ENCODE measurements around the gene SLC18A3.

SLC18A3 gene

DNA sequence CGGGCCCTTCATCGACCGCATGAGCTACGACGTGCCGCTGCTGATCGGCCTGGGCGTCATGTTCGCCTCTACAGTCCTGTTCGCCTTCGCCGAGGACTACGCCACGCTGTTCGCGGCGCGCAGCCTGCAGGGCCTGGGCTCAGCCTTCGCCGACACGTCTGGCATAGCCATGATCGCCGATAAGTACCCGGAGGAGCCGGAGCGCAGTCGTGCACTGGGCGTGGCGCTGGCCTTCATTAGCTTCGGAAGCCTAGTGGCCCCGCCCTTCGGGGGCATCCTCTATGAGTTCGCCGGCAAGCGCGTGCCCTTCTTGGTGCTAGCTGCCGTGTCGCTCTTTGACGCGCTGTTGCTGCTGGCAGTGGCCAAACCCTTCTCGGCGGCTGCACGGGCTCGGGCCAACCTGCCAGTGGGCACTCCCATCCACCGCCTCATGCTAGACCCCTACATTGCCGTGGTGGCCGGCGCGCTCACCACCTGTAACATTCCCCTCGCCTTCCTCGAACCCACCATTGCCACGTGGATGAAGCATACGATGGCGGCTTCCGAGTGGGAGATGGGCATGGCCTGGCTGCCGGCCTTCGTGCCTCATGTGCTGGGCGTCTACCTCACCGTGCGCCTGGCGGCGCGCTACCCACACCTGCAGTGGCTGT, 1.2 kb downstream of the SLC18A3 start:
- no peak for DNase-seq (ENCODE audit: low spot score)
- FAIRE-seq, result no peak

DNA sequence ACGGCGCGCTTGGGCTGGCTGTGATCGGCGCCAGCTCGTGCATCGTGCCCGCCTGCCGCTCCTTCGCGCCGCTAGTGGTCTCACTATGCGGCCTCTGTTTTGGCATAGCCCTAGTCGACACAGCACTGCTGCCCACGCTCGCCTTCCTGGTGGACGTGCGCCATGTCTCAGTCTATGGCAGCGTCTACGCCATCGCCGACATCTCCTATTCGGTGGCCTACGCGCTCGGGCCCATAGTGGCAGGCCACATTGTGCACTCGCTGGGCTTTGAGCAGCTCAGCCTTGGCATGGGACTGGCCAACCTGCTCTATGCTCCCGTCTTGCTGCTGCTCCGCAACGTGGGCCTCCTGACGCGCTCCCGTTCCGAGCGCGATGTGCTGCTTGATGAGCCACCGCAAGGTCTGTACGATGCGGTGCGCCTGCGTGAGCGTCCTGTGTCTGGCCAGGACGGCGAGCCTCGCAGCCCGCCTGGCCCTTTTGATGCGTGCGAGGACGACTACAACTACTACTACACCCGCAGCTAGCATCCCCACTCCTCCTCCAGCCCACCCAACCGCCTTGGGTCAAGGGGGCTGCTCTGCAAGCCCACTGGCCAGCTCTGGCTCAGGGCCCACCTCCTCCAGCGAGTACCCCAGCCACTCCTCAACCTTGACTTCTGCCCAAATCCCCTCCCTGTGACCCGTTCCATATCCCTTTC, 1.9 kb downstream of the SLC18A3 start:
- no peak for FAIRE-seq
- DNase-seq (ENCODE audit: low spot score), result no peak

DNA sequence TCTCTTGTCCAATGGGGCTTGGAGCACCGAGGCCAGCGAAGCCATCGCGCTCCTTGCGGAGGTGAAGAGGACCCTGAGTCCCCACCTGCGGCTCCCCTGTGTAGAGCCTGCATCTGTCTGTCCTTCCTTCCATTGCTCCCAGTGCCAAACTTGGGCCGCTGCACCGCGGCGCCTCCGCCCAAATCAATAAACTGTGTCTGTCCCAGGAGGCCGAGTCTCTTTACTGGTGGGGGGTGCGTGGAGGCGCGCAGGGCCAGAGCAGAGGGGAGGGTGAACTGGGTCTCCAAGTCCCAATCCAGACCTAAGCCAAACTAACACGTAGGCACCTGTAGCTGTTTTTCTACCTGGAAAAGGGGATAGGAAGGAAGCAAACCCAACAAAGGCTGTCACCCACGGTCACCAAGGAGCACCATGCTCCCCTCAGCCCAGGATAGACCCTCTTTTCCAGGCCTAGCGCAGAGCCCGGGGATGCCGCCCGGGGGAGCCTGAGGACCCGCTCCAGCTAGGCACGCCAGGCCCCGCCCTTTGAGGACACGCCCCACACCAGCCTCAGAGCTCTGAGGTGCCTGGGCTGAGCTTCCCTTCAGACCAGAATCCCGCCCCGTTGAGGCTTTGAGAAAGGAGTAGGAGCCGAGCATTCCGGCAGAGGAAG, 2.5 kb downstream of the SLC18A3 start:
- no peak for FAIRE-seq
- no peak for DNase-seq (ENCODE audit: low spot score)

DNA sequence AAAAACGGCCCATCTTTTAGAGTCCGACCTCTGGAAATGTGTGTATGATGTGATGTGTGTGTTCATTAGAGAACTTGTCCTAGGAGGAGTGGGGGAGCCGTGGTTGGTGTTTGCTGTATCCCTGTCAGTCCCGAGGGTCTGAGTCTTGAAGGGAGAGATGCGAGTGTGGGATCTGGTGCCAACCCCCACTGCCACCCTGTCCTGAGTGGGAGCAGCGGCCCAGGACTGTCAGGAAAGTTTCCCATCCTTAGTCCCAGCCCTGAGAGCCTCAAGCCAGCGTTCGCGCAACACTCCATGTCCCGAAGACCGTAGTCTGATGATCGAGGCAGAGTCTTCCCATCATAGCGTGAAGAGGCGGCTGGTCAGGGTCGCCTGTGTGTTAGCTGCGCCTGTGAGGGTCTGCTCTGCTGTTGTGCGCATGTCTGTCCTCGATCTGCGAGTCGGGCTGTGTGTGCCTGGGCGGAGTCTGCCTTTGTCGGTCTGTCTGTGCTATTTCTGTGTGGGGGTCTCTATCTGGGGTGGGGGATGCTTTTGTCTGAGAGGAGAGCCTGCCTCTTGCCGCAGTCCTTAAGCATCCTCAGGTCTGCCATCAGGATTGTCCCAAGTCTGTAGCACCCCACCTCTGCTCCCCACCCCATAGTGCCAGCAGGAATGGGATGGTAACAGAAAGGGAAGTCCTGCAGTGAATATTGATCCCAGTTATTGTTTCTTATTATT, 3.2 kb downstream of the SLC18A3 start:
- DNase-seq (ENCODE audit: low spot score), result no peak
- no peak for FAIRE-seq

DNA sequence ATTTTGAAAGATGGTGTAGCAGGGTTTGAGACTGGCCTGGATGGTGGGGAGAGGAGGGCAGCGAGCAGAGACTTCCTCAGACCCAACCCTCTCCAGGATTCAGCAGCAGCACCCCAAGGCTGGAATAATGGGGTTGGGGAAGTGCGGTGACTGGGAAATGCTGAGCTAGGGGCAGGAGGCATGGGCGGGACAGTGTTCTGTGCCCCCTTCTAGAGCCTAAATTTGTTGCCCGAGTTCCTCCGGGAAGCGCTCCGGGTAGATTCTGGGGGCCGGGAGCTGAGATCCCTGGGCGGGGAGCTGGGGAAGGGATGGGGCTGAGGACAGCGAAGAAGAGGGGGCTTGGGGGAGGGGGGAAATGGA, 3.8 kb downstream of the SLC18A3 start, which contains the start of gene CHAT:
Gene CHAT, plus strand, starts transcription at position 156 of the 360 bp plus-strand sequence. Its CDS starts 153 bp downstream, at position 309.
- no peak for DNase-seq (ENCODE audit: low spot score)
- FAIRE-seq, result no peak

DNA sequence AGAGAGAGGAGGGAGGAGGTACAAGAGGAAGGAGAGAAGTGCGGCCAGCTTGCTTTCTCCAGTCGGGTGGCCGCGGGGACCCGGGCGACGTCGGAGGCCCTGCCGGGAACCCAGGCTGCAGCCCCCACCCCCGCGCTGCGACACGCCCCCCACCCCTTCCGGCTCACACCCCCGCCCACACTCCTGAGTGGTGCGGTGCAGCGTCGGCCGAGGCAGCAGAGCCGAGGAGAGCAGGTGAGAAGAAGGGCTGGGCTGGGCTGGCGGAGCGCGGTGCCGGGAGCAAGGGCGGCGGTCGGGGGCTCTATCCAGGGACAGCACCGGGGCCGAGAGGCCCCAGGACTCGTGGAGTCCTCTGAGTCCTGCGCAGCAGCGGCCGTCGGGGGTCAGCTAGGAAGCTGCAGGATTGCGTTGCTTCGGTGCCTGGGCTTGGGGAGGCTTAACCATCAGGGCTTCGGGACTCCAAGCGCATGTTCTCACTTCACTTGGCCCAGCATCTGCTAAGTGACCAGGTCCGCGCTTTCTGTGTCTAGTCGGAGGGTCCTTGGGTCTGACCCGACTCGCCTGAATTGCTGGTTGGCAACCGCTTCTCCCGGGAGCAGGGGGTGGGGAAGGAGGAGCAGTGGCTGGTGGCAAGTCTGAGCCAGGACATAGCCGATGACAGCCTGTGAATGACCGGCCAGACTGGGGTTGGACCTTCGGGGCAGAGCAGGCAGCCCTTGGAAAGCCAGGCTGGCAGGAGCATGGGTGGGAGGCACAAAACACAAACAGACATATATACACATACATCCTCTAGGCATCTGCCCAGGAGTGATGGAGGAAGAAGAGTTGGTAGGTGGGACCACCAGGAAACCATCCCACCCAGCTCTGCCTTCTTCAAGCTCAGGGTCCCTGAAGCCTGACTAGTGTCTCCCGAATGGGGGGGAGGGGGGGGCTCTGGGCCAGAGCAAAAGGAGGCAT, 4.4 kb downstream of the SLC18A3 start:
- DNase-seq (ENCODE audit: low spot score) (no peak), FAIRE-seq (no peak)

DNA sequence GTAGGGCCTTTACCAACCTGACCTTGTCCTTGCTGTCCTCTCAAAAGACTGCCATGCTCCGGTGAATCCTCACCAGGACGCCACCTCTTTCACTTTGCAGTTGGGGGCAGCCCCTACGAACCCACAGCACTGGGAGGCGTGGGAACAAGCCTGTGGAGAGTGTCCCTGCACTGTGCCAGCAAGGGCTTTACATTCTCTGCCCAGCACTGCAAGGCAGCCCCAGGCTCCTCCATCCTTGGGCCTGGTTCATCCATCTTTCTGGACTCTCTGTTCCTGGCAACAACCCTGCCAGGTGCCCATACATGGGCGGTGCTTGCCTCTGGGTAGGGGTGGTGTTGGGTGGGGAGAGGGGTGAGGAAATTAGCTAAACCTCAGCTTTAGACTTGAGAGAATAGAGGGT, 5.1 kb downstream of the SLC18A3 start:
- DNase-seq (ENCODE audit: low spot score), result no peak
- no peak for FAIRE-seq

DNA sequence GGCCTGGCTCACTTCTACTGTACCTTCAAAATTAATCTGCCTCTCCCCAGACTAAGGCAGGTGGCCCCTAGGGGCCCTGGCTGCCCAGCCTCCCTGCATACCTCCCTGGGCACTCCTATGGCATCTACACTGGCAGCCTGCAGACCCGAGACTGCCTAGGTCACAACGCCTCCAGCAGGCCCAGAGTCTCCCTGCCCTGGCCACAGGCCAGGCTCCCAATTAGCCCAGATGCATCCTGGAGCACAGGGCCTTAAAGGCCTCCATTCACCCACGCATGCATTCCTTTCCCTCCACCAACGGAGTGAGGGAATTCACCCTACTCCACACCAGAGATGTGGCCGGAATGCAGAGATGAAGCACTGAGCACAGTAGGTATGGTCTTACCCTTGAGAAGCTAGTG, 5.6 kb downstream of the SLC18A3 start:
- DNase-seq (ENCODE audit: low spot score) (no peak), FAIRE-seq (no peak)

DNA sequence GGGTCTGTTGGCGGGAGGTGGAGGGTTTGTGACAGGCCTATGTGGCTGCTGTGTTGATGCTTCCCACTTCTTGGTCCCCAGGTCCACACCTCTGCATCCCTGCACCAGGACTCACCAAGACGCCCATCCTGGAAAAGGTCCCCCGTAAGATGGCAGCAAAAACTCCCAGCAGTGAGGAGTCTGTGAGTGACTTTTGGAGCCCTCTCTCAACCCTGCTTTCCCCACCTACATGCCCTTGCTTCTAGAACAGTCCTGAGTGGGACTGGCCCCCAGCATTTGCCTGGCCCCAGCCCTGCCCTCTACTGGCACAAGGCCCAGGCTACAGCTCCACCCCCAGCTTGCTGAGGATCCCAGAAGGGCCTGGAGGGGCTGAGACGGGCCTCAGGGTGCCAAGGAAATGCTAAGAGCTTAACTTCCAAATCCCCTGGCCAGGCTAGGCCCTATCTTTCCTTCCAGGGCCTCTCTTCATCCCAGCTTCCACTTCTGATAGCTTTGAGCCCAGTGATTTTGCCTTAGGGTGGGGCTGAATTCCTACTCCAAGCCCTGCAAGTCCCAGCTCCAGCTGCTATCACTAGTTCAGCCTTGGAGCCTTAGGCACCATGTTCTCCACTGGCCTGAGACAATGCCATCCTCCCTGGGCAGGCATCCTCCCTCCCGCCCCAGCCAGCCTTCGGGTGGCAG, 6.5 kb downstream of the SLC18A3 start:
- DNase-seq (ENCODE audit: low spot score) (no peak), FAIRE-seq (no peak)

DNA sequence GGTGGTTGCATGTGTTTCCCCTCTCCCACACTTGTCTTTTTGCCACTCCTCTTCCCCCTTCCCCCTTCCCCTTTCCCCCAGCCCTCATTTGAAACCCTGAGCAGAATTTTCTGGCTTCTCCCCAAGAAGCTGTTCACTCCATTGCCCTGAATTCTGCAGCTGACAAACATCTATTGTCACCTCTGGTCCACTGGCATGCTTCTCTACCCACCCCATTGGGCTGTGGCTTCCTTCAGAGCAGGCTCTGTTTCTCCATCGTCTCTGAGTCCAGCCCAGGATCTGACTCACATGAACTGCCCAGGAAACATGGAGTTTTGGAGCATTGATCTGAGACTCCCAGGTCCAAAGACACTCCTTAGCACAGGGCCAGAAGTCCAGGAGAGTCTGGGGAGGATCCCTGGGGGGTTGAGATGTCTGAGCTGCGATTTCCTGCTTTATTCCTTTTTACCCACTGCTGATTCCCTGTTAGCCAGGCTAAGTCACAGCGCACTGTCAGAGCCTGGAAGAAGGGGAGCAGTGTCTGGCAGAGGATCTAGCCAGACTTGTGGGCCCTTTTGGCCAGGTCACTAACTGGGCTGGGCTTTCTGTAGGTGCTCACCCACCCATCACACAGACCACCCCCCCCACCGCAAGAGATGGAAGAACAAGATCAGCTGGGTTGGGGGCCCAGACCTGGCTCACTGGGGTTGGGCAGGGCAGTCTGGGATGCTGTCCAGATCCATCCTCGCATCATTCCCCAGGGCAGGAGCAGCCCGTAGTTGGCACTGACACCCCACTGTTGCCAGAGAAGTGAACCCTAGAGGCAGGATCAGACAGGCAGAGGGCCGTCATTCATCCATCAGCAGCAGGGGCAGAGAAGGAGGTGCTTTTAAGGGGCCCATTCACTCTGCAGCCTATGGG, 7.3 kb downstream of the SLC18A3 start:
- DNase-seq (ENCODE audit: low spot score), result no peak
- FAIRE-seq, result no peak

DNA sequence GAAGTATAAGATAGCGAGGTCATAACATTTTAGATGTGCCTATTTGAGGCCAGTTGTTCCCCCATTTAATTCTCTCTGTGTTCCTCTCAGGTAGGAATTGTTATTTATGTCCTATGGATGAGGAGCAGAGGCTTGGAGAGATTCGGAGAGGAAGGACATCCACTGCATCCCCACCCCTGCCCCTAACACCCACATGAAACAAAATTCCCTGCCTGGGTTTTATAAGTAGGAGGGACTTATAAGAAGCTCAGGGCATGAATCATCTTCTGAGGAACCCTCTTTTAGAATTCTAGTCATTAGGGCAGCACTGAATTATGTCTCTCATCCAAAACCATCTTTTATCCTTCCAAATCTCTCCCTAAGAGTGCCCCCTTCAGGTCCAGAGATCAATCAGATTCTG, 8.7 kb downstream of the SLC18A3 start:
- no peak for DNase-seq (ENCODE audit: low spot score)
- no peak for FAIRE-seq

DNA sequence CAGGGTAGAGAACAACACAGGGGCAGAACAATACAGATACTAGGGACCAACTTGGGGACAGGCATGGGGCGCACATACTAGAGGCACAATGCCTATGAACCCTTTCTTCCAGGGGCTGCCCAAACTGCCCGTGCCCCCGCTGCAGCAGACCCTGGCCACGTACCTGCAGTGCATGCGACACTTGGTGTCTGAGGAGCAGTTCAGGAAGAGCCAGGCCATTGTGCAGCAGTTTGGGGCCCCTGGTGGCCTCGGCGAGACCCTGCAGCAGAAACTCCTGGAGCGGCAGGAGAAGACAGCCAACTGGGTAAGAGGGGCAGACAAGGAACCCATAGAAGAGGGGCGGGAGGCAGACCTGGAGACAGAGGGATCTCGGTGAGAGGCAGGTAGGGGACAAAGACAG, 9.5 kb downstream of the SLC18A3 start:
- FAIRE-seq, result no peak
- no peak for DNase-seq (ENCODE audit: low spot score)

DNA sequence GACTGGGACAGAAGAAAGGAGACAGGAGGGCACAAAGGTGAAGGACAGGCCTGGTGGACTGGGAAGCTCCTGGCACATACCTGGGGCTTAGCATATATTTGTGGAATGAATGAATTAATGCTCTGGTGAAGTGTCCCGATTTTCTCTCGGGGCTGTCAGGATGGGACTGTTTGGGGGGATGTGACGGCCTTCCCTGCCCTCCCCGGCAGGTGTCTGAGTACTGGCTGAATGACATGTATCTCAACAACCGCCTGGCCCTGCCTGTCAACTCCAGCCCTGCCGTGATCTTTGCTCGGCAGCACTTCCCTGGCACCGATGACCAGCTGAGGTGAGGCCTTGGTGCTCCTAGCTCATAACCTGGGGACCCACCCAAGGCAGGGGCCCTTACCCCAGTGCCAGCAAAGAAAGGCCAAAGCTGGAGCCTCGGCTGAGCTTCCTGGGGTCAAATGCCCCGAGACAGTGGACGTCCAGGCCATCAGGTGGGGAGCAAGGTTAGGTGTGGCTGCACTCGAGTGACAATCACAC, 10.2 kb downstream of the SLC18A3 start:
- FAIRE-seq (no peak), DNase-seq (ENCODE audit: low spot score) (no peak)

DNA sequence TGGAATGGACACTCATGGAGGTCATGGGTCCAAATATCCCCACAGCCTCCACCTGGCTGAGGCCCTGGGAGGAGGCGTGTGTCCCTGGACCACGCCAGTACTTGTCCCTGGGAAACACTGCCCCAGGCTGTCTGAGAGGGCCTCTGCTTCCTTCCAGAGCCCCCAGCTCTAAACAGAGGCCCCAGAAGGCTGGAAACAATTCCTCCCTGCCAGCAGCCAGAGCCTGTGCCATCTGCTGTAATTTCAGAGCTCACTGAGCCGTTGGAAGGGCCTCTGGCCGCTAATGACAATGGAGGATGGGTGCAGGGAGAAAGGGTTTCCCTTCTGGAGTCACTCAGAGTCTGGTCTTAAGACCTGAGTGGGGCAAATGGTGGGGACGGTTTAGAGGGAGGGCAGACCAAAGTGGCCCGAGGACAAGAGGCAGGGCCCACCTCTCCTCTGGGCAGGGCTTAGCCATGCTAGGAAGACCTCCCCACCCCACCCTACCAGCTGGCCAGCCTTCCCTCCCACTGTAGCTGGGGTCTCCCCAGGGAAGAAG, 10.8 kb downstream of the SLC18A3 start:
- no peak for DNase-seq (ENCODE audit: low spot score)
- no peak for FAIRE-seq

DNA sequence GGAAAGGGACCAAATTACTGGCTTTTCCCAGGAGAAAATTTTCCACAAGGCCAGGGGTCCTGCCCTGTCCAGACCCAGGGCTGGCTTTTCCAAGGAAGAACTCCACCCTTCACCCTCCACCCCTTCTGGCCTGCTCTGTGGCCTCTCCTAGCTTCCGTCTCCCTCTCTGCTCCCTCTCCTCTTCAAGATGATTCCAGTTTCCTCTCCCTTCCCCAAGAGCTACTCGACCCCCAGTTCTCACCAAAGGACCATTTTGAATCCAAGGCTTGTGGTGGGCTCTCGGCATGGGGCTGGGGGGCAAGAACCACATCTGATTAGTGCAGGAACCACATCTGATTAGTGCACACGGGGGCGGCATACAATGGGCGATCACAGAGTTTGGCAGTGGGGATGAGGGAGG, 11.5 kb downstream of the SLC18A3 start:
- no peak for FAIRE-seq
- DNase-seq (ENCODE audit: low spot score), result no peak

DNA sequence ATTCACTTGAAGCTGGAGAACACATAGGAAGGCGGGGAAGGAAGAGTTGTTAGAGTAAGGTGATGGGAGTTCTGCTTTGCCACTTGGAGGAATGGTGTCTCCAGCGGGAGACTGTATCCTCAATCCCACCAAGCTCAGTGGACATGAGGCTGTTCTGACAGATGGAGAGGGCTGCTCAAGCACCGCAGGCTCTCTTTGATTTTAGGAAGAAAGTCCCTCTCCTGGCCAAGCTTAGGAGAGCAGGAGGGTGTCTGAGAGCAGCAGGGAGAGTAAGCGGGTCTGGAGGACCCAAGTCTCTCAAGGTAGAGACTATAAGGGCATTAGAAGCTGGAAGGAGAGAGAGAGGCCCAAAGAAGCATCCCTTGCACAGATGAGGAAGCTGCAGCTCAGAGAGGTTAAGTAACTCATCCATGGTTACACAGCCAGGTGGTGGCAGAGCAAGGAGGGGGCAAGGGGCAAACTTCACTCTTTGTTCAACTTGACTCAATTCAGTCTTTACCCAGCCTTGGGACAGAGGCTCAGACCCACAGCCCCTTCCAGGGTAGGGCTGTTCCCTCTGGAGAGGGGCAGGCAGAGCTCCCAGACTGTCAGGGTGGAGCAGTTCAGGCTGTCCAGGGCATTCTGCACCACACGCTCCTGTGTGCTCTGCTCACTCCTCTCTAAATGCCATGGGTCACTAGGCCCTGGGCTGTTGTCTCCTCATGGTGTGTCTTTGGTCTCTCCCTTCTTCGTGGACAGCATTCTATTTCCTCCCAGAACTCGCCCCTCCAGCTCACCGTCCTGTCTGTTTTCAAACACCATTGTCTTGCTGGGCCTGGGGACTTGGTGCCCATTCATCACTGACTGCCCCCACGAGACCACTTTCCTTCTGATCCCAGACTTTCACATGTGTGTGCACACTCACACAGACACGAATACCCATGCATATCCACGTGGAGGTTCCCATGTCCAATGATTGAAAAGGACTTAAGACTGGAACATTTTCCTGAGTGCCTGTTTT, 12.6 kb downstream of the SLC18A3 start:
- FAIRE-seq, result no peak
- no peak for DNase-seq (ENCODE audit: low spot score)

DNA sequence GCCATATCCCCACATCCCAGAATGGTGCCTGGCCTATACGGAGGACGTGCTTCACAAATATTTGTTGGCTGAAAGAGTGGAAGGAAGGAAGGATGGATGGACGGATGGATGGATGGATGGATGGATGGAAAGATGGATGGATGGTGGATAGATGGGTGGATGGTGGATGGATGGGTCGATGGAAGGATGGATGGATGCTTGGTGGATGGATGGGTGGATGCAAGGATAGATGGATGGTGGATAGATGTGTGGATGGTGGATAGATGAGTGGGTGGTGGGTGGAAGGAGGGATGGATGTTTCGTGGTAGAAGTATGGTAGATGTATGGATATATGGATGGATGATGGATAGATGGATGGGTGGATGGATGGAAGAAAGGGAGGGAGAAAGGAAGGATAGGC, 14.5 kb downstream of the SLC18A3 start:
- no peak for FAIRE-seq
- DNase-seq (ENCODE audit: low spot score), result no peak

DNA sequence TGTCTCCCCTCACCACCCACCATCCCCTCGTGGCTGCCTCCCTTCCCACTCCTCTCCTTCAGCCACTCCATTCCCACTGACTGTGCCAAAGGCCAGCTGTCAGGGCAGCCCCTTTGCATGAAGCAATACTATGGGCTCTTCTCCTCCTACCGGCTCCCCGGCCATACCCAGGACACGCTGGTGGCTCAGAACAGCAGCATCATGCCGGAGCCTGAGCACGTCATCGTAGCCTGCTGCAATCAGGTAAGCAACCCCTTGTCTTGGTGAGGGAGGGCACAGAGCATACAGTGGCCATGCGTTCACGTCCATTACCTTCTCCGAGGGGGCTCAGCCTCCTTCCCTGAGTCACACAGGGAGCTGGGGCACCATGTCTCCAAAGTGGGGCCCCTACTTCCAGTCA, 15.3 kb downstream of the SLC18A3 start:
- no peak for DNase-seq (ENCODE audit: low spot score)
- no peak for FAIRE-seq
